DOHH2 (cell line): ENCODE results near the gene CAB39.

Source experiments
- CTCF ChIP-seq: fragments of 200-600 bp; sonication (generic); IDR thresholded peaks from one replicate; pipeline ENCODE4 v1.5.1; 2014; ENCODE audit warnings: antibody characterized with exemption, mild to moderate bottlenecking, low read depth, low read length; ENCODE audit not compliant: poor library complexity, severe bottlenecking
- EZH2phosphoT487 ChIP-seq: fragments of 200-600 bp; sonication (generic); IDR thresholded peaks from 2 replicates; pipeline ENCODE4 v1.6.1; 2017; ENCODE audit warnings: borderline replicate concordance, mild to moderate bottlenecking, antibody characterized with exemption, low read length, moderate library complexity, mixed read lengths

- TF ChIP-seq CTCF (no peak), EZH2phosphoT487 (no peak)
Measured at GRCh38 chr2:230690439-230690838, 22.2 kb upstream of the CAB39 start.
